Measurements from ENCODE around the gene TMEM14A.
A peak's percentile ranks its signal among the peaks of the same experiment; 100 is the strongest.
"Not testable (repeated sequence)": the region's sequence is repeated elsewhere in the genome, so short reads cannot be mapped to it uniquely, and the experiment has no call there.

The TMEM14A gene

GRCh38 chr6:52661551-52661950 lies 9.4 kb upstream of the TMEM14A start:
- DNase-seq = no peak

- no peak for DNase-seq
Observed at GRCh38 chr6:52662031-52662430, 8.9 kb upstream of the TMEM14A start.

- peak; percentile 47 to 62 for DNase-seq
Observed at GRCh38 chr6:52663120-52663935, 7.6 kb upstream of the TMEM14A start.

GRCh38 chr6:52663936-52664185 lies 7.1 kb upstream of the TMEM14A start:
- no peak for DNase-seq

GRCh38 chr6:52664186-52664990 lies 6.5 kb upstream of the TMEM14A start:
- DNase-seq = peak; percentile 83 to 84

- DNase-seq = no peak
Observed at GRCh38 chr6:52664991-52665686, 5.8 kb upstream of the TMEM14A start.

- no peak for DNase-seq
Observed at GRCh38 chr6:52666071-52666470, 4.8 kb upstream of the TMEM14A start.

- DNase-seq = no peak
Observed at GRCh38 chr6:52666523-52666922, 4.4 kb upstream of the TMEM14A start.

- DNase-seq = no peak
Observed at GRCh38 chr6:52667572-52667971, 3.3 kb upstream of the TMEM14A start.

- no peak for DNase-seq
Observed at GRCh38 chr6:52671676-52672075, 763 bp downstream of the TMEM14A start.

GRCh38 chr6:52672412-52673025 lies 1.6 kb downstream of the TMEM14A start:
- peak in 1 of 2 experiments; percentile 33 for DNase-seq

- DNase-seq = no peak
Observed at GRCh38 chr6:52674666-52675065, 3.8 kb downstream of the TMEM14A start.

GRCh38 chr6:52675372-52675771 lies 4.5 kb downstream of the TMEM14A start:
- DNase-seq = no peak

GRCh38 chr6:52676631-52677030 lies 5.7 kb downstream of the TMEM14A start:
- not testable (repeated sequence) for DNase-seq

- no peak for DNase-seq
Observed at GRCh38 chr6:52681416-52681815, 10.5 kb downstream of the TMEM14A start.

- DNase-seq = no peak
Observed at GRCh38 chr6:52686878-52687699, 16.2 kb downstream of the TMEM14A start.

GRCh38 chr6:52689857-52690256 lies 18.9 kb downstream of the TMEM14A start:
- DNase-seq = no peak

GRCh38 chr6:52691718-52692117 lies 20.8 kb downstream of the TMEM14A start:
- DNase-seq = no peak

GRCh38 chr6:52693773-52694172 lies 22.9 kb downstream of the TMEM14A start:
- no peak for DNase-seq

- no peak for DNase-seq
Observed at GRCh38 chr6:52694404-52694803, 23.5 kb downstream of the TMEM14A start.

GRCh38 chr6:52696418-52696817 lies 25.5 kb downstream of the TMEM14A start:
- no peak for DNase-seq

- DNase-seq = no peak
Observed at GRCh38 chr6:52697903-52698302, 27.0 kb downstream of the TMEM14A start.
